Lung microvascular endothelial cell (primary cell): ENCODE measurements around the gene SRCAP. TPM values are rescaled to one million over a fixed set of nuclear protein-coding genes. Genes with fewer than 3 reads are reported as not detected.

Experiments
- DNase-seq, 2 donors: peaks; one replicate each; pipeline versions ENCODE4 v3.0.0 to v3.0.0-alpha.2; 2010; ENCODE audit warnings: low read depth in 2 of 2
- total RNA-seq: library from RNA; depleted of rRNA; stranded (reverse); fragments of >200 nt; gene quantifications from 2 replicates; pipeline ENCODE4 v1.2.1, GENCODE V29; 2014

The SRCAP gene
- total RNA-seq: 16.6 and 24.8 TPM in 2 replicates

GRCh38 chr16:30698816-30699614 lies at the start of gene SRCAP:
Gene SRCAP, plus strand, starts transcription at chr16:30699171. Its CDS starts 1,654 bp downstream, at chr16:30700825.
- peak; percentile 85 to 87 for DNase-seq

GRCh38 chr16:30649725-30650368 lies 49.1 kb upstream of the SRCAP start:
- DNase-seq: peak in 1 of 2 donors; percentile 17

GRCh38 chr16:30650369-30651123 lies 48.4 kb upstream of the SRCAP start, which contains the start of gene PRR14:
Gene PRR14, plus strand, starts transcription at chr16:30650960. Its CDS starts 686 bp downstream, at chr16:30651646.
- peak; percentile 99 to 100 for DNase-seq

GRCh38 chr16:30651124-30652004 lies 47.6 kb upstream of the SRCAP start:
- peak; percentile 75 to 78 for DNase-seq

GRCh38 chr16:30652005-30652296 lies 47.0 kb upstream of the SRCAP start:
- DNase-seq: no peak

- no peak for DNase-seq
Observed at GRCh38 chr16:30652718-30653117, 46.3 kb upstream of the SRCAP start.

- DNase-seq: no peak
Observed at GRCh38 chr16:30654856-30655255, 44.1 kb upstream of the SRCAP start.

- no peak for DNase-seq
Observed at GRCh38 chr16:30655815-30656347, 43.1 kb upstream of the SRCAP start.

- no peak for DNase-seq
Observed at GRCh38 chr16:30656388-30656787, 42.6 kb upstream of the SRCAP start.

GRCh38 chr16:30656974-30657865 lies 41.8 kb upstream of the SRCAP start:
- peak in 1 of 2 donors; percentile 66 for DNase-seq

GRCh38 chr16:30657866-30658730 lies 40.9 kb upstream of the SRCAP start, which contains the start of gene FBRS:
Gene FBRS, plus strand, starts transcription at chr16:30658431. Its CDS starts 1,088 bp downstream, at chr16:30659519.
- peak; percentile 100 for DNase-seq

- peak; percentile 69 to 98 for DNase-seq
Observed at GRCh38 chr16:30658731-30659506, 40.1 kb upstream of the SRCAP start.

GRCh38 chr16:30659507-30660423 lies 39.2 kb upstream of the SRCAP start:
- peak in 1 of 2 donors; percentile 37 for DNase-seq

- peak in 1 of 2 donors; percentile 70 for DNase-seq
Observed at GRCh38 chr16:30660424-30661261, 38.3 kb upstream of the SRCAP start.

- DNase-seq: no peak
Observed at GRCh38 chr16:30662449-30662848, 36.5 kb upstream of the SRCAP start.

- no peak for DNase-seq
Observed at GRCh38 chr16:30663038-30663437, 35.9 kb upstream of the SRCAP start.
